NCI-H1694 (cell line): Measurements from ENCODE around the gene C20orf204.
A peak's percentile ranks its signal among the peaks of the same experiment; 100 is the strongest.

ENCODE experiments used
- DNase-seq: peaks from one replicate; lab custom pipeline; 2025; lab: John Stamatoyannopoulos, UW

Gene C20orf204

DNA sequence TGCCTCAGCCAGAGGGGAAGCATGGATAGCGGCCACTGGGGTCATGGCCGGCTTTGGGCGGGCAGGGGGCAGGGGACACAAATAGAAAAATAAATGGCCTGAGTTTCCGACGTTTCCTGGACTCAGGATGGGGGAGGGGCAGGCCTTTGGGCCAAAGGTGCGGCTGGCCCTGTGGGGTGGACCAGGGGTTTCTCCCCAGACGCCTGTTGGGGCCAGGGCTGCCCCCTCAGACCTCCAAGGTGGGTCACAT, 20.6 kb downstream of the C20orf204 start:
- no peak for DNase-seq

GRCh38 chr20:64056889-64057627, 21.1 kb downstream of the C20orf204 start:
- DNase-seq, result no peak

DNA sequence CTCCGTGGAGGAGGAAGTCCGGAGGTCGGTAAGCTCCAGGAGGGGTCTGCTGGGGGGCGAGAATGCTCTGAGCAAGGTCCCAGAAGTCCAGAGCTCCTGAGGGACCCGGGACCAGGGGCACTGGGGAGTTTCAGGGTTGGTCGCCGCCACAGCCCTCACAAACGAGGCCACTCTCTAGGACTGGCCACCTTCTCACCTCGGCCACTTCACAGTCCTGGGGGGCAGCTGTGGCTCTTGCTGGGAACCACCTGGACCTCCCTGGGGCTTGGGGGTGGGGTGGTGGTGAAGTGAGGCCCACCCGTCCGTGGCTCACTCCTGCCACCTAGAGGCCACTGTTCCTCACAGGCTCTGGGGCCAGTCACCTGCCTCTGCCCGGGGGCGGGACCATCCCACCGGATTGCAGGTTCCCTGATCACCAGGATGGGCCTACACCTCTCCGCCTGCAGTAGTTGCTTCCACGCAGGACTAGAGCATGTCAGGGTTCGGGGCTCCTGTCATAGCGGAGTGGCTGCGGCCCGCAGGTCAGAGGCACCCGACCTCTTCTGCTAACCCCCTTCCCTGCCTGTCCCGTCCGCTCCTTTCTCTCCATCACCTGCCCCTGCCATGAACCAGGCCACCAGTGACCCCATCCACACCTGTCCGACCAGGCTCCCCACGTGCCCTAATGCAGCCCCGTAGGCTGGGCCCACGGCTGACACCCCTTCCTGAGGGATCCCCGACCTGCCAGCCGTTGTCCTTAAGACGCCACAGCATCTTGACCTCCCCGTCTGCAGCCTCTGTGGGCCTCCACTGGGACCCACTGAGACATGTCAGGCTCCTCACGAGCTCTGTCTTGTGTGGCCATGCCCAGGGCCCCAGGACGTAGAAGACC, 21.9 kb downstream of the C20orf204 start:
- DNase-seq, result peak; percentile 40

GRCh38 chr20:64058536-64058935, 22.6 kb downstream of the C20orf204 start:
- no peak for DNase-seq

DNA sequence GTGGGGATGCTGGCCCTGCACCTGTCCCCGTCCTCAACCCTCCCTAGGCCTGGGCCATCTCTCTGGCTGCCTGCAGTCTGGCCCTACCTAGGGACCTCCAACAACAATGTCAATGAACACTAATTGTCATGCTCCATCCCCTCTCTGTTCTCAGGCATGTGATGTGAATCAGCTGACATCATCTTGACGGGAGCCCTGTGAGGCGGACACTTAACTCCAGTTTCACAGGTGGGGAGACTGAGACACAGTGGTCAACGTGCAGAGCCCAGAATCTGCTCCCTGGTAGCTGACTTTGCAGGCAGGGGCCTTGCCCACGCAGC, 26.3 kb downstream of the C20orf204 start:
- DNase-seq, result no peak

DNA sequence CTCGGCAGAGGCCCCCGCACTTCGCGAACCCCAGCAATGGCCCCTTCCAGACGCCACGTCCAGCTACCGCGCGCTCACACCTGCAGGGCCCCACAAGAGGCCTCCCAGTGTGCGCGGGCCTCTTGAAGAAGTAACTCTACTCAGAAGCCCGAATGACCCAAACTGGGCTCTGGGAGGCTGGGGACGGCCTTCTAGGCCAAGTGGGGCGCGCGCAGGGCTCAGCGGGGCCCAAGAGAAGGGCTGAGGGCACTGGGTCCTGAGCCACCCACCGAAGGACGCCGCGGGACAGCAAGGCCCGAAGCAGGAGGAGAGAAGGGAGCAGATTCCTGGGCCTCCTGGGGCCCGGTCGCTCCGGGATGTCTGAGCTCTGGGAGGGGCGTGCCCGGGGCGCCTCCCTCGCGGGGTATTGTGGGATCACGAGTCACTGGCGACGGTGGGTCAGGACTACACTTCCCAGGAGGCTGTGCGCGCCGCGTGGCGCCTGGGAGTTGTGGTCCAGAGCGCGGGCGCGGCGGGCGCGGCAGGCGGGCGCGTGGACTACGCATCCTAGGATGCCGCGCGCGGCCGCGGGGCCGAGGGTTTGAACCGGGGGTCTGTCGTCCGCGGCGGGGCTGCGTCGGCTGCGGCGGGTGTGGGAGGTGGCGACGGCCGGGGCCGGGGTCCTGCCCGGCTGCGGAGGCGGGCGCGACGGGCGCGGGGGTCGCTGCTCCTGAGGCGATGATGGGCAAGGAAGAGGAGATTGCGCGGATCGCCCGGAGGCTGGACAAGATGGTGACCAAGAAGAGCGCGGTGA, 26.8 kb downstream of the C20orf204 start, which contains the start of gene TCEA2:
Gene TCEA2, plus strand, starts transcription at position 603 of the 793 bp plus-strand sequence. Its CDS starts 115 bp downstream, at position 718.
- peak; percentile 83 for DNase-seq

GRCh38 chr20:64063389-64064144, 27.6 kb downstream of the C20orf204 start:
- no peak for DNase-seq

DNA sequence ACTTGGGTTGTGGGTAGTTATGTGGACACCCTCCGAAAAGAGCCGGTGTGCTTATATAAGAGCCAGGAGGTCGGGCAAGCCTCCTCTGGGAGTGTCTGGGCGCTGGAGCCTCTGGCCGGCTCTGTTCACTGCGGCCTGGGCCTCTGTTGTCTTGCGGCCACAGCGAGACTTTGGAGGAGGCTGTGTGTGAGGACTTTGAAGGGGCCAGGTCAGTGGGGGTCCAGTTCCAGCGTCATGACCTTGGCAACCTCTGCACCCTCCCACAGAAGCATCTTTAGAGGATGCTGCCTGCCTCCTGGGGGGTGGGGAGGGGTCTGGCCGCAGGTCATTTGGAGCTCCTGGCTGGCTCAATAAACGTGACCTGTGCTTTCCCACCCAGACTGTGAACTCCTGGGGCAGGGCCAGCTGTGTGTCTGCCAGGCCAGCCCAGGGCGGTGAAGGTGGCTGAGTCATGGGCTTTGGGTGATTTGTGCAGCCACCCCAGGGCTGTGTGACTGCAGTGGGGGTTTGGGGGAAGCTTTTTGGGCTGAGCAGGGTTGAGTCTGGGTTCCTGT, 28.2 kb downstream of the C20orf204 start:
- no peak for DNase-seq

DNA sequence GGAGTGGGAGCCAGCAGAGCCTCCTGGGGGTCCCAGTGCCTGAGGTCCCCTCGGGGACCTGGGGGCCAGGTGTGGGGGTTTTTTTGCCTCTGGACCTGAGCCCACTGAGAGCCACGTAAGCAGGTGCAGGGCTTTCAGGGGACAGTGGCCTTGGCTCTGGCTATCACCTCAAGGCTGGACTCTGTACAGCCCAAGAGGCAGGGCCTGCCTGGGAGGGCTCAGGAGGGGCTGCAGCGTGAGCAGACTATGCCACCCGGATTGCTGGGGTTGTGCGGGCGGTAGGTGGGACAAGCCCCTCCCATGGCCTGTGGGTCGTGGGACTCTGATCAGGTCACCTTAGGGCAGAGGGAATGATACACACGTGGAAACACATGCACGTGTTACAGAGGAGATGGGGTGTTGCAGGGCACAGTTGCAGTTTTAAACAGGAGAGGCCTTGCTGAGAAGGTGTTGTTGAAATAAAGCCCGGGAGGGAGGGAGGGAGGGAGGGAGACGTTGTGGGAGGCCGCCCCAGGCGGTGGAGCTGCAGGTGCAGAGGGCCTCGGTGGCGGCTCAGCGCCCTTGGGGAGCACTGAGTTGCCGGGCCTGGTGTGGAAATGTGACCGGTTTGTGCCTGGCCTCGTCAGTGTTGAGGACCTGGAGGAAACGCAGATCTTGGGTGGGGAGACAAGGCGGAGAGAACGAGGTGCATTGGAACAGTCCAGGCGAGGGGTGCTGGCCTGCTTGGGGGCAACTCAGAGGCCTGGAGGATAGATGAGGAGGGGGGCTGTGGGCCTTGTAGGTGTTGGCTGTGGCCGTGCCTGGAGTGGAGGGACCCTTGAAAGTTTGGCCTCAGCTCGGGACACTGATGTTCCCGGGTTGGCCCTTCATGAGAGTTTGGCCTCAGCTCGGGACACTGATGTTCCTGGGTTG, 29.3 kb downstream of the C20orf204 start:
- no peak for DNase-seq

DNA sequence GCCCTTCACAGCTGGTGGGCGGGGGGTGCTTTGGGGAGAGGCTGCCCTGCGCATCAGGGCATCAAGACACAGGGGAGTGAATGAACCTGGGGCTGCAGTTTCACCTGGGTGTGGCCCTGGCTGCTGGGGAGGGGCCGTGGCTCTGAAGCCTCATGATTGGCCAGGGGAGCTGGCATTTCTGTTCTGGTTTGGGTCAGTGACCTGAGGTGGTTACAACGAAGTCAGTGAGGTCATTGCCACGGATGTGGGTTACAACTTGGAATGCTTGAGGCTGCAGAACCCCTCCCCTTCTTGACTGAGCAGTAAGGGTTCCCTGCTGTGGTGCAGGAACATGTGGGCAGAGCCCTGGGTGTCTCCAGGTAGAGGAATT, 30.0 kb downstream of the C20orf204 start:
- DNase-seq, result no peak

- DNase-seq, result no peak
Measured at GRCh38 chr20:64067005-64067632, 31.1 kb downstream of the C20orf204 start.

DNA sequence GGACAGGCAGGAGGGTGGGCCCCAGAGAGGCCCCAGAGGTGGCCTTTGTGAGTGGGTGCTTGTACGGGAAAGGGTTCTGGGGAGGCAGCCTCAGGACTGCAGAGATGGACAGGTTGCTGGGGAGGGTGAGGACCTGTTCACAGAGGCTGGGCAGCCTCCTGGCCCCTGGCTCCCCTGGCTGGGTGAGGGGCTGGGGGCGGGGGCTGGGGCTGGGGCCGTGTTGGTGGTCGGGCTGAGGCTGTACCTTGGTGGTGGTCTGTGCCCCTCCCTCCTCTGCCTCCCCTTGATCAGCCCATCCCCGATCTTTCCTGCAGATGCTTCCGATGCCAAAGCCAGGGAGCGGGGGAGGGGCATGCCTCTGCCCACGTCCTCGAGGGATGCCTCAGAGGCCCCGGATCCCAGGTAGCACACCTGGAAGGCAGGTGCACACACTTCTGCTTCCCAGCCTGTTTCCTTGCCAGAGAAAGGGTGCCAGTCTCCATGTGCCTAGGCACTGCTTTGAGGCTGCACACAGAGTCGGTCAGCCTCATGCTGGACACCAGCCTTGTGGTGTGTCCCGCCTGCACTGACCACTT, 31.8 kb downstream of the C20orf204 start:
- DNase-seq, result no peak

DNA sequence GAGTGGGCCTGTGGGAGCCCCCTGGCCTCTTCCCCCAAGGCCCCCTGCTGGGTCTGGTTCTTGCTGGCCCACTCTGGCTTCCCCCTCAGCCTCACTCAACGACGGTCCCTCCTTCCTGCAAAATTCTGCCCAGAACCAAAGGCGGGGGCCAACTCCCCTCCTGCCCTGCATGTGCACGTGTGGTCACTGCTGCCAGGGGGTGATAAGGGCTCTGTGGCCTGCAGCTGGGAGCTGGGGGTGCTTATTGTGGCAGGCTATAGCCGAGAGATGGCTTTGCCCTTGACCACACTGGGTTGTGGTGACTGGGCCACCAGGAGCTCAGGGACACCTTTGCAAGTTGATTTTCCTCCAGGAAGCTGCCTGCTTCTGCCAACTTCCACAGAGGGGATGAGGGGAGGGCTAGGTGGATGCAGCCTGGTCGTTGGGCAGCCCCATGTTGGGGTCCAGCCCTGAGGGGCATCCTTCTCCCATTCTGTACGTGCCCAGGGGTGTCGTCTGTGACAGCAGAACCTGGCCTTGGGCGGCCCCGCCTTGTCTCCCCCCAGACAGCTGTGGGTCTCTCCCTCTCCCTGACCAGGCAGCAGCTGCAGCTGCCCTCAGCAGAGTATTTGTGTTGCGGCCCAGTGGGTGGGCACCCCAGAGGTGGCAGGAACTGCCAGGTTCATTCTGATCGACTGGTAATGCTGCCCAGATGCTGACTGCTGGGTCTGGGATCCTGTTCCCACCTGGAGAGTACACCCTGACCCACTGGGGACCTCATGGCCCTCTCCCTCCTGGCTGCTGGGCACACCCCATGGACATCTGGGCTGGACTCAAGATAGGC, 32.6 kb downstream of the C20orf204 start:
- DNase-seq, result no peak

GRCh38 chr20:64069209-64069613, 33.2 kb downstream of the C20orf204 start:
- no peak for DNase-seq

GRCh38 chr20:64069614-64070243, 33.7 kb downstream of the C20orf204 start:
- DNase-seq, result no peak

- DNase-seq, result no peak
Measured at GRCh38 chr20:64070244-64070993, 34.4 kb downstream of the C20orf204 start.
